Cardiac muscle cell (in vitro differentiated cells and primary cell): ENCODE results near the gene COL16A1. TPM values are rescaled to one million over a fixed set of nuclear protein-coding genes. Genes with fewer than 3 reads are reported as not detected.
A peak's percentile ranks its signal among the peaks of the same experiment; 100 is the strongest.

Experiments
- DNase-seq, 2 donors: peaks; one replicate each; pipeline versions ENCODE4 v3.0.0 to v3.0.0-alpha.2; 2010 to 2017; ENCODE audit warnings: low read depth in 1 of 2, low spot score in 1 of 2
- H3K27ac ChIP-seq: fragments of 200-600 bp; sonication (generic); 2 replicates; pipeline ENCODE4 v1.5.1; 2016
- H3K27me3 ChIP-seq: fragments of 200-600 bp; sonication (generic); 2 replicates; pipeline ENCODE4 v1.6.0; 2016; ENCODE audit warnings: control low read depth
- H3K36me3 ChIP-seq: fragments of 200-600 bp; sonication (generic); 2 replicates; pipeline ENCODE4 v1.5.1; 2016; ENCODE audit warnings: control low read depth
- H3K4me1 ChIP-seq: fragments of 200-600 bp; sonication (generic); 2 replicates; pipeline ENCODE4 v1.8.1; 2017; ENCODE audit warnings: low read depth, mild to moderate bottlenecking, mixed run types
- H3K4me3 ChIP-seq: fragments of 200-600 bp; sonication (generic); 2 replicates; pipeline ENCODE4 v1.5.1; 2016; ENCODE audit warnings: mild to moderate bottlenecking
- H3K9me3 ChIP-seq: fragments of 200-600 bp; sonication (generic); 2 replicates; pipeline ENCODE4 v1.5.1; 2017; ENCODE audit warnings: low read depth, mild to moderate bottlenecking, control low read depth
- CTCF ChIP-seq: IDR thresholded peaks from 2 replicates; pipeline ENCODE4 v1.5.1; 2012; ENCODE audit warnings: low read depth, mild to moderate bottlenecking, low read length
- polyA plus RNA-seq: library from polyadenylated mRNA; unstranded; fragments of >200 nt; fragmentation: Nextera tagmentation; extraction: Ambion mirVana; gene quantifications from 2 replicates; pipeline ENCODE4 v1.2.1, GENCODE V29; 2016
- total RNA-seq: library from RNA; depleted of rRNA; stranded (reverse); fragments of >200 nt; gene quantifications from 2 replicates; pipeline ENCODE4 v1.2.3, GENCODE V29; 2016

COL16A1 gene
- total and polyA plus RNA-seq, 2 experiments from 2014 or later: 119 to 120 TPM

- no peak for TF ChIP-seq CTCF
These were observed 59.1 kb downstream of the COL16A1 start, which contains the start of gene PEF1 for GRCh38 chr1:31644560-31645273. PEF1 (minus strand) TSS chr1:31644876; CDS start chr1:31644864, 12 bp downstream.

GRCh38 chr1:31643976-31644559 is 59.7 kb downstream of the COL16A1 start:
- DNase-seq: no peak
- H3K4me1 ChIP-seq: peaks cover 23% of the 10 kb centered on the region
- peak overlapping the region; percentile 96 for H3K27ac ChIP-seq
- no peaks in the 10 kb centered on the region for H3K36me3 ChIP-seq
- no peaks in the 10 kb centered on the region for H3K27me3 ChIP-seq
- H3K9me3 ChIP-seq: no peaks in the 10 kb centered on the region
- peak overlapping the region; percentile 95 for H3K4me3 ChIP-seq
- no peak for TF ChIP-seq CTCF

More at GRCh38 chr1:31644560-31645273, 59.1 kb downstream of the COL16A1 start, which contains the start of gene PEF1:
- H3K4me3 ChIP-seq: peak within 1 kb of the TSS; percentile 95
- DNase-seq: peak; percentile 99
- no peaks in the 10 kb centered on the region for H3K9me3 ChIP-seq
- H3K27ac ChIP-seq: peak within 1 kb of the TSS; percentile 96
- peaks cover 23% of the 10 kb centered on the region for H3K4me1 ChIP-seq
- no peaks in the 10 kb centered on the region for H3K27me3 ChIP-seq
- H3K36me3 ChIP-seq: no peaks in the 10 kb centered on the region

- Histone ChIP-seq H3K4me3 (no peak overlapping the region), H3K4me1 (peaks cover 15% of the 10 kb centered on the region), H3K9me3 (no peaks in the 10 kb centered on the region), H3K27ac (no peak overlapping the region), H3K27me3 (no peaks in the 10 kb centered on the region), H3K36me3 (no peaks in the 10 kb centered on the region)
- no peak for DNase-seq
- no peak for TF ChIP-seq CTCF
These were observed 60.9 kb downstream of the COL16A1 start for GRCh38 chr1:31642897-31643296.

GRCh38 chr1:31642366-31642765 is 61.5 kb downstream of the COL16A1 start:
- Histone ChIP-seq H3K4me3 (no peak overlapping the region), H3K27ac (no peak overlapping the region), H3K27me3 (no peaks in the 10 kb centered on the region), H3K9me3 (no peaks in the 10 kb centered on the region), H3K4me1 (peaks cover 12% of the 10 kb centered on the region), H3K36me3 (no peaks in the 10 kb centered on the region)
- no peak for DNase-seq
- TF ChIP-seq CTCF: no peak

- DNase-seq: no peak
- Histone ChIP-seq H3K4me1 (peaks cover 12% of the 10 kb centered on the region), H3K27ac (no peak overlapping the region), H3K27me3 (no peaks in the 10 kb centered on the region), H3K9me3 (no peaks in the 10 kb centered on the region), H3K4me3 (no peak overlapping the region), H3K36me3 (no peaks in the 10 kb centered on the region)
- no peak for TF ChIP-seq CTCF
These were observed 62.9 kb downstream of the COL16A1 start for GRCh38 chr1:31640964-31641363.
